Measurements from ENCODE around the gene CACNA1B.

CACNA1B gene

GRCh38 chr9:137969685-137970084, 92.1 kb downstream of the CACNA1B start:
- DNase-seq = no peak

- DNase-seq = no peak
These were observed 92.5 kb downstream of the CACNA1B start for GRCh38 chr9:137970098-137970497.

GRCh38 chr9:137970686-137971476, 93.3 kb downstream of the CACNA1B start:
- DNase-seq = no peak

GRCh38 chr9:137971477-137972138, 94.0 kb downstream of the CACNA1B start:
- DNase-seq = no peak

GRCh38 chr9:137972355-137972987, 94.9 kb downstream of the CACNA1B start:
- DNase-seq = no peak

- DNase-seq = no peak
These were observed 95.4 kb downstream of the CACNA1B start for GRCh38 chr9:137972988-137973470.

GRCh38 chr9:137973829-137974416, 96.3 kb downstream of the CACNA1B start:
- no peak for DNase-seq

GRCh38 chr9:137974746-137975526, 97.4 kb downstream of the CACNA1B start:
- no peak for DNase-seq

GRCh38 chr9:137975527-137975913, 97.9 kb downstream of the CACNA1B start:
- no peak for DNase-seq

- DNase-seq = no peak
These were observed 98.5 kb downstream of the CACNA1B start for GRCh38 chr9:137975936-137976565.

GRCh38 chr9:137977571-137978261, 100.1 kb downstream of the CACNA1B start:
- DNase-seq = no peak

GRCh38 chr9:137978262-137978714, 100.7 kb downstream of the CACNA1B start:
- no peak for DNase-seq

- no peak for DNase-seq
These were observed 104.6 kb downstream of the CACNA1B start for GRCh38 chr9:137982200-137982599.

GRCh38 chr9:137984005-137984404, 106.4 kb downstream of the CACNA1B start:
- no peak for DNase-seq

- DNase-seq = no peak
These were observed 107.1 kb downstream of the CACNA1B start for GRCh38 chr9:137984520-137985257.

GRCh38 chr9:137985637-137986071, 108.1 kb downstream of the CACNA1B start:
- DNase-seq = no peak

GRCh38 chr9:137986268-137987099, 108.9 kb downstream of the CACNA1B start:
- DNase-seq = no peak

GRCh38 chr9:137987244-137988030, 109.9 kb downstream of the CACNA1B start:
- DNase-seq = no peak

- DNase-seq = no peak
These were observed 110.5 kb downstream of the CACNA1B start for GRCh38 chr9:137988051-137988450.

Data from stimulated activated CD4-positive, alpha-beta T cell treated with anti-CD3 and anti-CD28 coated beads, Interleukin-15, amount 100 ng/mL, for 24 hours (primary cell).